ENCODE data around the gene PRDM15.

DNA sequence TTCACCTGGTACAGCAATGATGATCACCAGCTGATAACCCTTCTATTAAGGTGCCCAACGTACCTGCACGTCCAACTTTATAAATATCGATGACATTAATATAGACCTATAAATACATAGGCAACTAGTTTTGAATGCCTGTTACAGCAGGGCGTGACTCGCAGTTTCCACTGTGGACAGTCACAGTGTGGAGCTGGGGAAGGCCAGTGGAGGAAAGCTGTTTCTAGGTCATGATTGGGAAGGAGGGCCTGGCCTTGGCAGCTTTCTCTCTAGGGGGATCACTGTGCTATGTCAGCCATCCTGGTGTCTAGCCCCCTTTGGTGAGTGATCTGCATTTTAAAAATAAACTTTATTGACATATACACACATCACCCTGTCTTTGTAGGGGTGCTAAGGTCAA lies 4.4 kb upstream of the PRDM15 start:
- TF ChIP-seq, protein P1, sequence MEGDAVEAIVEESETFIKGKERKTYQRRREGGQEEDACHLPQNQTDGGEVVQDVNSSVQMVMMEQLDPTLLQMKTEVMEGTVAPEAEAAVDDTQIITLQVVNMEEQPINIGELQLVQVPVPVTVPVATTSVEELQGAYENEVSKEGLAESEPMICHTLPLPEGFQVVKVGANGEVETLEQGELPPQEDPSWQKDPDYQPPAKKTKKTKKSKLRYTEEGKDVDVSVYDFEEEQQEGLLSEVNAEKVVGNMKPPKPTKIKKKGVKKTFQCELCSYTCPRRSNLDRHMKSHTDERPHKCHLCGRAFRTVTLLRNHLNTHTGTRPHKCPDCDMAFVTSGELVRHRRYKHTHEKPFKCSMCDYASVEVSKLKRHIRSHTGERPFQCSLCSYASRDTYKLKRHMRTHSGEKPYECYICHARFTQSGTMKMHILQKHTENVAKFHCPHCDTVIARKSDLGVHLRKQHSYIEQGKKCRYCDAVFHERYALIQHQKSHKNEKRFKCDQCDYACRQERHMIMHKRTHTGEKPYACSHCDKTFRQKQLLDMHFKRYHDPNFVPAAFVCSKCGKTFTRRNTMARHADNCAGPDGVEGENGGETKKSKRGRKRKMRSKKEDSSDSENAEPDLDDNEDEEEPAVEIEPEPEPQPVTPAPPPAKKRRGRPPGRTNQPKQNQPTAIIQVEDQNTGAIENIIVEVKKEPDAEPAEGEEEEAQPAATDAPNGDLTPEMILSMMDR (optimal IDR thresholded peaks at IDR 0.05 in 1 of 3, IDR thresholded peaks at IDR 0.05 in 1 of 3, conservative IDR thresholded peaks at IDR 0.05 in 1 of 3; ENCODE audit: extremely low read depth in 1 of 3, insufficient read depth in 2 of 3, low read length in 3 of 3) = no peak
- no peak for TF ChIP-seq EZH2 (IDR thresholded peaks at IDR 0.05; ENCODE audit: low read length)
